ENCODE data around the gene MLLT6. TPM values are rescaled to one million over a fixed set of nuclear protein-coding genes. Genes with fewer than 3 reads are reported as not detected.
A peak's percentile ranks its signal among the peaks of the same experiment; 100 is the strongest.

Gene MLLT6
- 100 to 1,000 TPM in 1 of 3 donors, 10 to 100 TPM in 2; 89.7 to 146 (median 93.1) TPM for polyA plus RNA-seq (ENCODE audit: insufficient read length in 3 of 3)
- long read RNA-seq, donor 1, transcript MLLT6-205 (1 exons, 2,937 nt): major isoform, 63 of 84 reads
- long read RNA-seq, donor 1, partial matches to known transcripts: 21 of 84 reads
- long read RNA-seq, donor 1, other reads (novel, unspliced or antisense): 0 of 84 reads
- long read RNA-seq, donor 2, transcript MLLT6-205 (1 exons, 2,937 nt): major isoform, 52 of 59 reads
- long read RNA-seq, donor 2, partial matches to known transcripts: 5 of 59 reads
- long read RNA-seq, donor 2, other reads (novel, unspliced or antisense): 0 of 59 reads
- long read RNA-seq, donor 3, transcript MLLT6-205 (1 exons, 2,937 nt): major isoform, 64 of 102 reads
- long read RNA-seq, donor 3, partial matches to known transcripts: 33 of 102 reads
- long read RNA-seq, donor 3, other reads (novel, unspliced or antisense): 0 of 102 reads
- long read RNA-seq, donor 4, transcript MLLT6-205 (1 exons, 2,937 nt): major isoform, 90 of 110 reads
- long read RNA-seq, donor 4, partial matches to known transcripts: 17 of 110 reads
- long read RNA-seq, donor 4, other reads (novel, unspliced or antisense): 0 of 110 reads
- long read RNA-seq, donor 5: 0 reads
- long read RNA-seq, donor 6, transcript MLLT6-205 (1 exons, 2,937 nt): major isoform, 113 of 170 reads
- long read RNA-seq, donor 6, transcript MLLT6-209 (9 exons, 1,556 nt): minor isoform, 8 of 170 reads
- long read RNA-seq, donor 6, partial matches to known transcripts: 43 of 170 reads
- long read RNA-seq, donor 6, other reads (novel, unspliced or antisense): 0 of 170 reads
- long read RNA-seq, donor 7, transcript MLLT6-205 (1 exons, 2,937 nt): major isoform, 88 of 102 reads
- long read RNA-seq, donor 7, partial matches to known transcripts: 11 of 102 reads
- long read RNA-seq, donor 7, other reads (novel, unspliced or antisense): 0 of 102 reads
- long read RNA-seq, donor 8: 0 reads
- long read RNA-seq, donor 9, transcript MLLT6-205 (1 exons, 2,937 nt): major isoform, 60 of 69 reads
- long read RNA-seq, donor 9, partial matches to known transcripts: 7 of 69 reads
- long read RNA-seq, donor 9, other reads (novel, unspliced or antisense): 0 of 69 reads
- long read RNA-seq, donor 10, transcript MLLT6-205 (1 exons, 2,937 nt): major isoform, 54 of 89 reads
- long read RNA-seq, donor 10, partial matches to known transcripts: 33 of 89 reads
- long read RNA-seq, donor 10, other reads (novel, unspliced or antisense): 0 of 89 reads
- long read RNA-seq, donor 11, full-length matches to known transcripts: 53 of 62 reads
- long read RNA-seq, donor 11, partial matches to known transcripts: 9 of 62 reads
- long read RNA-seq, donor 11, other reads (novel, unspliced or antisense): 0 of 62 reads
- long read RNA-seq, donor 12, transcript MLLT6-205 (1 exons, 2,937 nt): major isoform, 52 of 54 reads
- long read RNA-seq, donor 12, partial matches to known transcripts: 0 of 54 reads
- long read RNA-seq, donor 12, other reads (novel, unspliced or antisense): 0 of 54 reads
- long read RNA-seq, donor 13: 0 reads
- long read RNA-seq, donor 14, transcript MLLT6-205 (1 exons, 2,937 nt): major isoform, 22 of 30 reads
- long read RNA-seq, donor 14, partial matches to known transcripts: 7 of 30 reads
- long read RNA-seq, donor 14, other reads (novel, unspliced or antisense): 0 of 30 reads
- long read RNA-seq, donor 15, transcript MLLT6-205 (1 exons, 2,937 nt): major isoform, 39 of 42 reads
- long read RNA-seq, donor 15, partial matches to known transcripts: 0 of 42 reads
- long read RNA-seq, donor 15, other reads (novel, unspliced or antisense): 0 of 42 reads
- long read RNA-seq, donor 16, full-length matches to known transcripts: 244 of 318 reads
- long read RNA-seq, donor 16, partial matches to known transcripts: 74 of 318 reads
- long read RNA-seq, donor 16, other reads (novel, unspliced or antisense): 0 of 318 reads

GRCh38 chr17:38704606-38705522 is at the start of gene MLLT6:
TSS of gene MLLT6 (plus strand) at chr17:38705273. CDS start at chr17:38705633, 360 bp downstream.
- DNase-seq (ENCODE audit: extremely low read depth in 1 of 11, low read depth in 9 of 11, low spot score in 4 of 11): peak in 6 of 11 donors; percentile 69 to 80 (median 78)

GRCh38 chr17:38656959-38657823 is 47.9 kb upstream of the MLLT6 start:
- no peak for DNase-seq (ENCODE audit: extremely low read depth in 1 of 11, low read depth in 9 of 11, low spot score in 4 of 11)

- DNase-seq (ENCODE audit: extremely low read depth in 1 of 11, low read depth in 9 of 11, low spot score in 4 of 11): no peak
Observed at GRCh38 chr17:38657824-38658740, 47.0 kb upstream of the MLLT6 start.

- no peak for DNase-seq (ENCODE audit: extremely low read depth in 1 of 11, low read depth in 9 of 11, low spot score in 4 of 11)
Observed at GRCh38 chr17:38658741-38659345, 46.2 kb upstream of the MLLT6 start.

GRCh38 chr17:38659415-38659814 is 45.7 kb upstream of the MLLT6 start:
- DNase-seq (ENCODE audit: extremely low read depth in 1 of 11, low read depth in 9 of 11, low spot score in 4 of 11): no peak

- DNase-seq (ENCODE audit: extremely low read depth in 1 of 11, low read depth in 9 of 11, low spot score in 4 of 11): no peak
Observed at GRCh38 chr17:38660097-38661025, 44.7 kb upstream of the MLLT6 start.

- peak in 8 of 11 donors; percentile 38 to 76 (median 61) for DNase-seq (ENCODE audit: extremely low read depth in 1 of 11, low read depth in 9 of 11, low spot score in 4 of 11)
Observed at GRCh38 chr17:38663125-38663751, 41.8 kb upstream of the MLLT6 start.

- no peak for DNase-seq (ENCODE audit: extremely low read depth in 1 of 11, low read depth in 9 of 11, low spot score in 4 of 11)
Observed at GRCh38 chr17:38663964-38664644, 41.0 kb upstream of the MLLT6 start.

- peak in 5 of 11 donors; percentile 36 to 64 (median 57) for DNase-seq (ENCODE audit: extremely low read depth in 1 of 11, low read depth in 9 of 11, low spot score in 4 of 11)
Observed at GRCh38 chr17:38667099-38667786, 37.8 kb upstream of the MLLT6 start.

- DNase-seq (ENCODE audit: extremely low read depth in 1 of 11, low read depth in 9 of 11, low spot score in 4 of 11): no peak
Observed at GRCh38 chr17:38667787-38668122, 37.3 kb upstream of the MLLT6 start.

GRCh38 chr17:38669520-38669919 is 35.6 kb upstream of the MLLT6 start:
- no peak for DNase-seq (ENCODE audit: extremely low read depth in 1 of 11, low read depth in 9 of 11, low spot score in 4 of 11)
